Neural cell (in vitro differentiated cells): ENCODE results near the gene RPL37. TPM values are rescaled to one million over a fixed set of nuclear protein-coding genes. Genes with fewer than 3 reads are reported as not detected.
"Not testable (repeated sequence)": the region's sequence is repeated elsewhere in the genome, so short reads cannot be mapped to it uniquely, and the experiment has no call there.

Experiments
- H2AFZ ChIP-seq: fragments of 200-600, 300-800 bp; sonication (generic), shearing (Covaris generic); 2 replicates; pipeline ENCODE4 v1.6.0; 2014; ENCODE audit warnings: low read depth, mild to moderate bottlenecking, antibody characterized with exemption, low read length, moderate library complexity
- H3F3A ChIP-seq: fragments of 200-600 bp; shearing (Covaris generic); 2 replicates; pipeline ENCODE4 v1.6.1; 2016; ENCODE audit warnings: mild to moderate bottlenecking, moderate library complexity, mixed read lengths, antibody characterized with exemption, low read length; ENCODE audit not compliant: insufficient read depth, poor library complexity, severe bottlenecking
- H3K27ac ChIP-seq: fragments of 200-600, 300-800 bp; sonication (generic), shearing (Covaris generic); 2 replicates; pipeline ENCODE4 v1.5.1; 2014; ENCODE audit warnings: mild to moderate bottlenecking, low read length, moderate library complexity
- H3K27me3 ChIP-seq: fragments of 300-800, 200-600 bp; sonication (generic), shearing (Covaris generic); 2 replicates; pipeline ENCODE4 v1.6.0; 2014; ENCODE audit warnings: mild to moderate bottlenecking, low read depth, low read length, moderate library complexity; ENCODE audit not compliant: insufficient read depth
- H3K36me3 ChIP-seq: fragments of 300-800, 200-600 bp; sonication (generic), shearing (Covaris generic); 2 replicates; pipeline ENCODE4 v1.5.1; 2014; ENCODE audit warnings: mild to moderate bottlenecking, antibody characterized with exemption, low read length, moderate library complexity; ENCODE audit not compliant: insufficient read depth
- H3K4me2 ChIP-seq: fragments of 300-800, 200-600 bp; sonication (generic), shearing (Covaris generic); 2 replicates; pipeline ENCODE4 v1.6.0; 2014; ENCODE audit warnings: mild to moderate bottlenecking, low read length
- H3K4me3 ChIP-seq: fragments of 300-800, 200-600 bp; sonication (generic), shearing (Covaris generic); 2 replicates; pipeline ENCODE4 v1.5.1; 2014; ENCODE audit warnings: mild to moderate bottlenecking, low read length, moderate library complexity
- H3K79me2 ChIP-seq: fragments of 200-600 bp; shearing (Covaris generic); replicated peaks from 2 replicates; pipeline ENCODE4 v1.6.0; 2014; ENCODE audit warnings: mild to moderate bottlenecking, low read length, moderate library complexity; ENCODE audit not compliant: insufficient read depth
- H3K9ac ChIP-seq: fragments of 300-800, 200-600 bp; sonication (generic), shearing (Covaris generic); 2 replicates; pipeline ENCODE4 v1.6.1; 2016; ENCODE audit warnings: mild to moderate bottlenecking, low read length, mixed read lengths
- H3K9me2 ChIP-seq: fragments of 200-600 bp; shearing (Covaris generic); 2 replicates; pipeline ENCODE4 v1.6.1; 2016; ENCODE audit warnings: mild to moderate bottlenecking, low read length, mixed read lengths; ENCODE audit not compliant: insufficient read depth
- H3K9me3 ChIP-seq: fragments of 200-600, 300-800 bp; sonication (generic), shearing (Covaris generic); 2 replicates; pipeline ENCODE4 v1.6.1; 2016; ENCODE audit warnings: mild to moderate bottlenecking, mixed run types, low read length, moderate library complexity, mixed read lengths
- H4K20me1 ChIP-seq: fragments of 200-600 bp; shearing (Covaris generic); 2 replicates; pipeline ENCODE4 v1.6.1; 2016; ENCODE audit warnings: mild to moderate bottlenecking, mixed run types; ENCODE audit not compliant: insufficient read depth
- EP300 ChIP-seq: fragments of 450-650 bp; conservative IDR thresholded peaks from 2 replicates; pipeline ENCODE4 v1.6.1; 2014; ENCODE audit warnings: antibody characterized with exemption, mild to moderate bottlenecking, moderate library complexity; ENCODE audit not compliant: poor library complexity, severe bottlenecking
- EZH2 ChIP-seq: fragments of 200-600, 300-800 bp; shearing (Covaris generic), sonication (generic); IDR thresholded peaks from 2 replicates; pipeline ENCODE4 v1.6.1; 2014; ENCODE audit warnings: antibody characterized with exemption, low read length, borderline replicate concordance, mild to moderate bottlenecking; ENCODE audit not compliant: insufficient read depth, poor library complexity, severe bottlenecking
- MXI1 ChIP-seq: fragments of 450-650 bp; conservative IDR thresholded peaks from 2 replicates; pipeline ENCODE4 v1.6.1; 2014; ENCODE audit warnings: antibody characterized with exemption, mild to moderate bottlenecking; ENCODE audit not compliant: poor library complexity, severe bottlenecking
- POLR2AphosphoS5 ChIP-seq: IDR thresholded peaks from 2 replicates; pipeline ENCODE4 v1.6.1; 2012
- RAD21 ChIP-seq: fragments of 450-650 bp; conservative IDR thresholded peaks from 2 replicates; pipeline ENCODE4 v1.6.1; 2014; ENCODE audit warnings: antibody characterized with exemption, mild to moderate bottlenecking, moderate library complexity
- SMC3 ChIP-seq: fragments of 450-650 bp; conservative IDR thresholded peaks from 2 replicates; pipeline ENCODE4 v1.6.1; 2014; ENCODE audit warnings: antibody characterized with exemption, mild to moderate bottlenecking, moderate library complexity; ENCODE audit not compliant: poor library complexity
- TAF1 ChIP-seq: IDR thresholded peaks from 2 replicates; pipeline ENCODE4 v1.6.1; 2012; ENCODE audit warnings: low read depth
- polyA plus RNA-seq: library from polyadenylated mRNA; depleted of rRNA; stranded (reverse); fragments of >200 nt; gene quantifications from 2 replicates; pipeline ENCODE4 v1.2.3, GENCODE V29; 2014
- TF ChIP-seq, protein P1 (sequence below): IDR thresholded peaks from 2 replicates; pipeline ENCODE4 v1.6.1; 2012; ENCODE audit warnings: borderline replicate concordance
- TF ChIP-seq, protein P2 (sequence below): fragments of 450-650 bp; IDR thresholded peaks from 2 replicates; pipeline ENCODE4 v1.5.1; 2014; ENCODE audit warnings: antibody characterized with exemption, mild to moderate bottlenecking, moderate library complexity; ENCODE audit not compliant: poor library complexity, severe bottlenecking

RPL37 gene
- polyA plus RNA-seq, 1 donor from 2014 or later = 107 TPM

DNA sequence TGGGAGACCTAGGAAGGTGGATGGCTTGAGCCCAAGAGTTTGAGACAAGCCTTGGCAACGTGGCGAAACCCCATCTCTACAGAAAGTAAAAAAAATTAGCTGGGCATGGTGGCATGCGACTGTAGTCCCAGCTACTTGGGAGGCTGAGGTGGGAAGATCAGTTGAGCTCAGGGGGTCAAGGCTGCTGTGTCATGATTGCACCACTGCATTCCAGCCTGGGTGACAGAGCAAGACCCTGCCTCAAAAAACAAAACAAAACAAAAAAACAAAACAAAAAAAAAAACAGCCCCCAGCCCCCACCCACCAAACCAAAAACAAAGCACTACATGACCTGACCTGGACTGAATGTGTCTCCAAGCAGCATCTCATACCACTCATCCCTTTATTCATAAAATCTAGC is 40.9 kb upstream of the RPL37 start:
- no peak overlapping the region for H3K27ac ChIP-seq
- no peaks in the 10 kb centered on the region for H3K36me3 ChIP-seq
- H4K20me1 ChIP-seq = no peaks in the 10 kb centered on the region
- H3K27me3 ChIP-seq = no peaks in the 10 kb centered on the region
- no peak overlapping the region for H3K9ac ChIP-seq
- no peaks in the 10 kb centered on the region for H3K9me2 ChIP-seq
- H3K4me2 ChIP-seq = no peak overlapping the region
- H3K79me2 ChIP-seq = no peaks in the 10 kb centered on the region
- H3K9me3 ChIP-seq = no peaks in the 10 kb centered on the region
- H3F3A ChIP-seq = no peaks in the 10 kb centered on the region
- H3K4me3 ChIP-seq = no peak overlapping the region
- TF ChIP-seq EZH2 (no peak), TAF1 (no peak), POLR2AphosphoS5 (no peak), RAD21 (no peak), EP300 (no peak), MXI1 (no peak), SMC3 (no peak)
- TF ChIP-seq, protein P1, sequence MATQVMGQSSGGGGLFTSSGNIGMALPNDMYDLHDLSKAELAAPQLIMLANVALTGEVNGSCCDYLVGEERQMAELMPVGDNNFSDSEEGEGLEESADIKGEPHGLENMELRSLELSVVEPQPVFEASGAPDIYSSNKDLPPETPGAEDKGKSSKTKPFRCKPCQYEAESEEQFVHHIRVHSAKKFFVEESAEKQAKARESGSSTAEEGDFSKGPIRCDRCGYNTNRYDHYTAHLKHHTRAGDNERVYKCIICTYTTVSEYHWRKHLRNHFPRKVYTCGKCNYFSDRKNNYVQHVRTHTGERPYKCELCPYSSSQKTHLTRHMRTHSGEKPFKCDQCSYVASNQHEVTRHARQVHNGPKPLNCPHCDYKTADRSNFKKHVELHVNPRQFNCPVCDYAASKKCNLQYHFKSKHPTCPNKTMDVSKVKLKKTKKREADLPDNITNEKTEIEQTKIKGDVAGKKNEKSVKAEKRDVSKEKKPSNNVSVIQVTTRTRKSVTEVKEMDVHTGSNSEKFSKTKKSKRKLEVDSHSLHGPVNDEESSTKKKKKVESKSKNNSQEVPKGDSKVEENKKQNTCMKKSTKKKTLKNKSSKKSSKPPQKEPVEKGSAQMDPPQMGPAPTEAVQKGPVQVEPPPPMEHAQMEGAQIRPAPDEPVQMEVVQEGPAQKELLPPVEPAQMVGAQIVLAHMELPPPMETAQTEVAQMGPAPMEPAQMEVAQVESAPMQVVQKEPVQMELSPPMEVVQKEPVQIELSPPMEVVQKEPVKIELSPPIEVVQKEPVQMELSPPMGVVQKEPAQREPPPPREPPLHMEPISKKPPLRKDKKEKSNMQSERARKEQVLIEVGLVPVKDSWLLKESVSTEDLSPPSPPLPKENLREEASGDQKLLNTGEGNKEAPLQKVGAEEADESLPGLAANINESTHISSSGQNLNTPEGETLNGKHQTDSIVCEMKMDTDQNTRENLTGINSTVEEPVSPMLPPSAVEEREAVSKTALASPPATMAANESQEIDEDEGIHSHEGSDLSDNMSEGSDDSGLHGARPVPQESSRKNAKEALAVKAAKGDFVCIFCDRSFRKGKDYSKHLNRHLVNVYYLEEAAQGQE = no peak
- TF ChIP-seq, protein P2, sequence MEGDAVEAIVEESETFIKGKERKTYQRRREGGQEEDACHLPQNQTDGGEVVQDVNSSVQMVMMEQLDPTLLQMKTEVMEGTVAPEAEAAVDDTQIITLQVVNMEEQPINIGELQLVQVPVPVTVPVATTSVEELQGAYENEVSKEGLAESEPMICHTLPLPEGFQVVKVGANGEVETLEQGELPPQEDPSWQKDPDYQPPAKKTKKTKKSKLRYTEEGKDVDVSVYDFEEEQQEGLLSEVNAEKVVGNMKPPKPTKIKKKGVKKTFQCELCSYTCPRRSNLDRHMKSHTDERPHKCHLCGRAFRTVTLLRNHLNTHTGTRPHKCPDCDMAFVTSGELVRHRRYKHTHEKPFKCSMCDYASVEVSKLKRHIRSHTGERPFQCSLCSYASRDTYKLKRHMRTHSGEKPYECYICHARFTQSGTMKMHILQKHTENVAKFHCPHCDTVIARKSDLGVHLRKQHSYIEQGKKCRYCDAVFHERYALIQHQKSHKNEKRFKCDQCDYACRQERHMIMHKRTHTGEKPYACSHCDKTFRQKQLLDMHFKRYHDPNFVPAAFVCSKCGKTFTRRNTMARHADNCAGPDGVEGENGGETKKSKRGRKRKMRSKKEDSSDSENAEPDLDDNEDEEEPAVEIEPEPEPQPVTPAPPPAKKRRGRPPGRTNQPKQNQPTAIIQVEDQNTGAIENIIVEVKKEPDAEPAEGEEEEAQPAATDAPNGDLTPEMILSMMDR = no peak
- no peak overlapping the region for H2AFZ ChIP-seq

DNA sequence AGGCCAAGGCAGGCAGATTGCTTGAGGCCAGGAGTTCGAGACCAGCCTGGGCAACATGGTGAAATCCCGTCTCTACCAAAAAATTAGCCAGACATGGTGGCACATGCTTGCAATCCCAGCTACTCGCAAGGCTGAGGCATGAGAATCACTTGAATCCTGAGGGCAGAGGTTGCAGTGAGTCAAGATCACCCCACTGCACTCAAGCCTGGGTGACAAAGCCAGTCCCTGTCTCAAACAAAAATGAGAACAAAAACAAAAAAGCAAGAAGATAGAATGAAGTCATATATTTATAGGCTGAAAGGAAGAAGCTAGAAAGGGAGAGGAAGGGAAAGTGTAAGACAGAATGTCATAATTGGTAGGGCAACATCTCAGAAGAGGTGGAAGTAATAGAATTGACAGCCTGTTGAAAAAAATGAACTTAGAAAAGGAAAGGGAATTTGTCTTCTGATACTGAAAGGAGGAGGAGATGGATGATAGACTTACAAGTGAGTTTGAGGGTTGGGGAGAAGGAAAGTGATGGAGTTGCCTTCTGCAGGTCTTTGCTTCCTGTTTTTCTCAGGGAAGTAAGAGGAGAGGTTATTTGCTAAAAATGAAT is 38.4 kb upstream of the RPL37 start:
- no peaks in the 10 kb centered on the region for H3K9me3 ChIP-seq
- H2AFZ ChIP-seq = no peak overlapping the region
- no peaks in the 10 kb centered on the region for H3K79me2 ChIP-seq
- TF ChIP-seq TAF1 (no peak), MXI1 (no peak), EZH2 (no peak), EP300 (no peak), POLR2AphosphoS5 (no peak), RAD21 (no peak), SMC3 (no peak)
- TF ChIP-seq, protein P2 = no peak
- TF ChIP-seq, protein P1 = no peak
- H3K27me3 ChIP-seq = no peaks in the 10 kb centered on the region
- H3F3A ChIP-seq = no peaks in the 10 kb centered on the region
- no peak overlapping the region for H3K27ac ChIP-seq
- H3K9ac ChIP-seq = no peak overlapping the region
- no peaks in the 10 kb centered on the region for H3K9me2 ChIP-seq
- H3K4me3 ChIP-seq = no peak overlapping the region
- no peaks in the 10 kb centered on the region for H3K36me3 ChIP-seq
- H4K20me1 ChIP-seq = no peaks in the 10 kb centered on the region
- H3K4me2 ChIP-seq = no peak overlapping the region

DNA sequence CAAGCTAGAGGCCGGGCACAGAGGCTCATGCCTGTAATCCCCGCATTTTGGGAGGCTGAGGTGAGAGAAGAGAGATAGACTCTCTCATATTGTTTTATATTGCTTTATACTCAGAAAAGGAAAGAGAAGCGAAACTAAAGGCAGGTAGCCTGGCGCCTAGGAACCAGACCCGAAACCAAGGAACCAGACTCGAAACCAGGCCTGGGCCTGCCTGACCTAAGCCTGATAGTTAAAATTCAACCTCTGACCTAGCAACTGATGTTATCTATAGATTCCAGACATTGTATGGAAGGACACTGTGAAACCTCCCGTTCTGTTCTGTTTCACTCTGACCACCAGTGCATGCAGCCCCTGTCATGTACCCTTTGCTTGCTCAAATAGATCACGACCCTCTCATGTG is 37.2 kb upstream of the RPL37 start:
- H3K9ac ChIP-seq, H4K20me1 ChIP-seq, H3K9me2 ChIP-seq, H3K4me3 ChIP-seq, H3F3A ChIP-seq, H3K36me3 ChIP-seq, H3K79me2 ChIP-seq, H3K27me3 ChIP-seq, H3K4me2 ChIP-seq, H3K27ac ChIP-seq, H2AFZ ChIP-seq, H3K9me3 ChIP-seq: not testable (repeated sequence)
